ENCODE data around the gene TRDN. TPM values are rescaled to one million over a fixed set of nuclear protein-coding genes. Genes with fewer than 3 reads are reported as not detected.

TRDN gene
- total and polyA plus RNA-seq, 2 experiments from 2014 or later = 0.10 to 0.48 TPM

- Histone ChIP-seq H2AFZ (no peak overlapping the region), H3K4me1 (ENCODE audit: insufficient read depth) (peaks cover 5% of the 10 kb centered on the region), H3K4me3 (no peak overlapping the region), H3K36me3 (replicated peaks; ENCODE audit: insufficient read depth, low read depth) (no peaks in the 10 kb centered on the region), H3K4me2 (no peak overlapping the region), H3K79me2 (no peaks in the 10 kb centered on the region), H3K9me2 (replicated peaks; ENCODE audit: insufficient read depth) (no peaks in the 10 kb centered on the region), H4K20me1 (ENCODE audit: insufficient read depth, poor library complexity, severe bottlenecking) (no peaks in the 10 kb centered on the region), H3K27ac (no peak overlapping the region), H3K27me3 (no peaks in the 10 kb centered on the region), H3K9me3 (ENCODE audit: low read depth) (no peaks in the 10 kb centered on the region)
- WGBS (ENCODE audit: low lambda C conversion rate, missing lambda C conversion rate) = 86% methylated on average over 5 of the region's 5 CpGs
- no peak for DNase-seq (ENCODE audit: low spot score)
- TF ChIP-seq CTCF (IDR thresholded peaks at IDR 0.05; ENCODE audit: poor library complexity) = no peak
- TF ChIP-seq EZH2phosphoT487 (IDR thresholded peaks at IDR 0.05; ENCODE audit: low read depth, severe bottlenecking, unreplicated experiment) = no peak
- no peak for TF ChIP-seq EZH2 (IDR thresholded peaks at IDR 0.05; ENCODE audit: borderline replicate concordance)
Observed at GRCh38 chr6:123589973-123590372, 46.8 kb downstream of the TRDN start.

GRCh38 chr6:123589317-123589716, 47.4 kb downstream of the TRDN start:
- H3K4me1 ChIP-seq (ENCODE audit: insufficient read depth) = peaks cover 5% of the 10 kb centered on the region
- H3K9me3 ChIP-seq (ENCODE audit: low read depth) = no peaks in the 10 kb centered on the region
- 48% methylated on average over 1 of the region's 1 CpG for WGBS (ENCODE audit: low lambda C conversion rate, missing lambda C conversion rate)
- H3K27ac ChIP-seq = no peak overlapping the region
- no peak overlapping the region for H3K4me2 ChIP-seq
- H2AFZ ChIP-seq = no peak overlapping the region
- no peak overlapping the region for H3K4me3 ChIP-seq
- TF ChIP-seq EZH2phosphoT487 (IDR thresholded peaks at IDR 0.05; ENCODE audit: low read depth, severe bottlenecking, unreplicated experiment) = no peak
- no peak for TF ChIP-seq CTCF (IDR thresholded peaks at IDR 0.05; ENCODE audit: poor library complexity)
- no peak for TF ChIP-seq EZH2 (IDR thresholded peaks at IDR 0.05; ENCODE audit: borderline replicate concordance)
- H3K79me2 ChIP-seq = no peaks in the 10 kb centered on the region
- H3K9me2 ChIP-seq (replicated peaks; ENCODE audit: insufficient read depth) = no peaks in the 10 kb centered on the region
- no peaks in the 10 kb centered on the region for H3K27me3 ChIP-seq
- no peak for DNase-seq (ENCODE audit: low spot score)
- H3K36me3 ChIP-seq (replicated peaks; ENCODE audit: insufficient read depth, low read depth) = no peaks in the 10 kb centered on the region
- H4K20me1 ChIP-seq (ENCODE audit: insufficient read depth, poor library complexity, severe bottlenecking) = no peaks in the 10 kb centered on the region

DNA sequence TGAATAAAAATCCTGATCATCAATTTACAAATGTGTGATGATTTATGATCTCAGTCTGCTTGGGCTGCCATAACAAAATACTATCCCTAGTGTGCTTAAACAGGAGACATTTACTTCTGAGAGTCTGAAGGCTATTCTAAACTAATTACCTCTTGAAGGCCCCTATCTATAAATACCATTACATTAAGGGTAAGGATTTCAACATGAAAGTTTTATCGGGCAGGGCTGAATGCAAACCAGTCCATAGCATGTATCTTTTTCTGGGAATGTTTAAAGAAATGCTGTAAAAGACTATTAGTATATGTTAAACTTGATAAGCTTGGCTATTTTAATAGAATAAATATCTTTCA, 48.2 kb downstream of the TRDN start:
- H4K20me1 ChIP-seq (ENCODE audit: insufficient read depth, poor library complexity, severe bottlenecking) = no peaks in the 10 kb centered on the region
- DNase-seq (ENCODE audit: low spot score) = no peak
- no peaks in the 10 kb centered on the region for H3K9me2 ChIP-seq (replicated peaks; ENCODE audit: insufficient read depth)
- H3K4me2 ChIP-seq = no peak overlapping the region
- H3K9me3 ChIP-seq (ENCODE audit: low read depth) = no peaks in the 10 kb centered on the region
- no peak overlapping the region for H3K4me3 ChIP-seq
- 64% methylated on average over 1 of the region's 1 CpG for WGBS (ENCODE audit: low lambda C conversion rate, missing lambda C conversion rate)
- H3K4me1 ChIP-seq (ENCODE audit: insufficient read depth) = peaks cover 5% of the 10 kb centered on the region
- no peaks in the 10 kb centered on the region for H3K36me3 ChIP-seq (replicated peaks; ENCODE audit: insufficient read depth, low read depth)
- no peaks in the 10 kb centered on the region for H3K27me3 ChIP-seq
- no peak for TF ChIP-seq EZH2 (IDR thresholded peaks at IDR 0.05; ENCODE audit: borderline replicate concordance)
- TF ChIP-seq EZH2phosphoT487 (IDR thresholded peaks at IDR 0.05; ENCODE audit: low read depth, severe bottlenecking, unreplicated experiment) = no peak
- no peak for TF ChIP-seq CTCF (IDR thresholded peaks at IDR 0.05; ENCODE audit: poor library complexity)
- no peaks in the 10 kb centered on the region for H3K79me2 ChIP-seq
- no peak overlapping the region for H2AFZ ChIP-seq
- no peak overlapping the region for H3K27ac ChIP-seq
